Stimulated activated CD8-positive, alpha-beta memory T cell treated with anti-CD3 and anti-CD28 coated beads, Interleukin-15, amount 100 ng/mL, for 4 hours (primary cell): ENCODE measurements around the gene LRRC8E.
"Not testable (repeated sequence)": the region's sequence is repeated elsewhere in the genome, so short reads cannot be mapped to it uniquely, and the experiment has no call there.

Experiments used
- DNase-seq, 2 donors: peaks; one replicate each; pipeline ENCODE4 v3.0.0-alpha.2; 2020; ENCODE audit warnings: low read depth in 2 of 2

The LRRC8E gene

GRCh38 chr19:7855426-7856108 lies 32.7 kb upstream of the LRRC8E start:
- DNase-seq: no peak

- no peak for DNase-seq
Observed at GRCh38 chr19:7856109-7856591, 32.2 kb upstream of the LRRC8E start.

- no peak for DNase-seq
Observed at GRCh38 chr19:7856679-7857663, 31.3 kb upstream of the LRRC8E start.

GRCh38 chr19:7857727-7858108 lies 30.6 kb upstream of the LRRC8E start:
- no peak for DNase-seq

- DNase-seq: no peak
Observed at GRCh38 chr19:7858109-7858770, 30.1 kb upstream of the LRRC8E start.

GRCh38 chr19:7859087-7859486 lies 29.2 kb upstream of the LRRC8E start:
- DNase-seq: not testable (repeated sequence)

GRCh38 chr19:7859831-7860713 lies 28.2 kb upstream of the LRRC8E start:
- no peak for DNase-seq

- no peak for DNase-seq
Observed at GRCh38 chr19:7860714-7861618, 27.3 kb upstream of the LRRC8E start.

- no peak for DNase-seq
Observed at GRCh38 chr19:7861619-7862412, 26.5 kb upstream of the LRRC8E start.

- DNase-seq: peak; percentile 40 to 46
Observed at GRCh38 chr19:7862413-7862951, 25.8 kb upstream of the LRRC8E start.

GRCh38 chr19:7863157-7863970 lies 24.9 kb upstream of the LRRC8E start:
- DNase-seq: no peak

- no peak for DNase-seq
Observed at GRCh38 chr19:7863971-7864689, 24.2 kb upstream of the LRRC8E start.

GRCh38 chr19:7864690-7865074 lies 23.6 kb upstream of the LRRC8E start:
- no peak for DNase-seq

- DNase-seq: no peak
Observed at GRCh38 chr19:7865262-7865911, 22.9 kb upstream of the LRRC8E start.

- no peak for DNase-seq
Observed at GRCh38 chr19:7866399-7867091, 21.8 kb upstream of the LRRC8E start.

- DNase-seq: no peak
Observed at GRCh38 chr19:7867092-7867844, 21.0 kb upstream of the LRRC8E start.
